GM12878 (cell line): Measurements from ENCODE around the gene FBRSL1. TPM values are rescaled to one million over a fixed set of nuclear protein-coding genes. Genes with fewer than 3 reads are reported as not detected.

Experiments used
- ATF7 ChIP-seq: fragments of 450-650 bp; IDR thresholded peaks from 2 replicates; pipeline ENCODE4 v1.6.1; 2016; ENCODE audit warnings: low read depth, mild to moderate bottlenecking
- CEBPB ChIP-seq, 2 experiments: fragments of 150-350 bp in 1 of 2; IDR thresholded peaks; 2 replicates each; pipeline ENCODE4 v1.6.1; 2012 to 2014; ENCODE audit warnings: low read depth in 2 of 2, low read length in 2 of 2, borderline replicate concordance in 1 of 2, inconsistent platforms in 1 of 2
- CTCF ChIP-seq, 3 experiments: IDR thresholded peaks in 2 of 3; conservative IDR thresholded peaks in 1 of 3; 2 replicates each; pipeline ENCODE4 v1.5.1; 2011; ENCODE audit warnings: low read depth in 3 of 3, low read length in 3 of 3, mild to moderate bottlenecking in 3 of 3, control low read depth in 2 of 3, moderate library complexity in 2 of 3, inconsistent platforms in 1 of 3, mixed read lengths in 1 of 3; ENCODE audit not compliant: control insufficient read depth in 2 of 3, insufficient read depth in 1 of 3; ENCODE audit errors: extremely low read depth in 1 of 3
- EED ChIP-seq: sonication (generic); IDR thresholded peaks from 2 replicates; pipeline ENCODE4 v1.6.1; 2016; ENCODE audit warnings: antibody characterized with exemption, low read depth
- EP300 ChIP-seq, 2 experiments: fragments of 150-350 bp in 1 of 2; IDR thresholded peaks; 2 replicates each; pipeline ENCODE4 v1.6.1; 2011 to 2012; ENCODE audit warnings: low read depth in 2 of 2, low read length in 2 of 2, borderline replicate concordance in 1 of 2, improper control_type of control experiment in 1 of 2, inconsistent platforms in 1 of 2; ENCODE audit not compliant: control insufficient read depth in 1 of 2
- IKZF1 ChIP-seq: fragments of 450-650 bp; conservative IDR thresholded peaks from 2 replicates; pipeline ENCODE4 v1.6.1; 2017; ENCODE audit warnings: antibody characterized with exemption, mild to moderate bottlenecking
- IRF3 ChIP-seq: fragments of 450-650 bp; IDR thresholded peaks from 2 replicates; pipeline ENCODE4 v1.6.1; 2014; ENCODE audit warnings: mild to moderate bottlenecking
- MLLT1 ChIP-seq: fragments of 450-650 bp; IDR thresholded peaks from 2 replicates; pipeline ENCODE4 v1.6.1; 2016; ENCODE audit warnings: mild to moderate bottlenecking
- NBN ChIP-seq: fragments of 450-650 bp; IDR thresholded peaks from 2 replicates; pipeline ENCODE4 v1.6.1; 2016
- POLR2A ChIP-seq: IDR thresholded peaks from 2 replicates; pipeline ENCODE4 v1.6.1; 2011; ENCODE audit warnings: low read depth, mild to moderate bottlenecking, low read length
- SP1 ChIP-seq: IDR thresholded peaks from one replicate; pipeline ENCODE4 v1.6.1; 2011; ENCODE audit warnings: low read depth, low read length
- SUPT20H ChIP-seq: IDR thresholded peaks from 2 replicates; pipeline ENCODE4 v1.6.1; 2011; ENCODE audit warnings: low read depth, mild to moderate bottlenecking, low read length, moderate library complexity, borderline replicate concordance; ENCODE audit not compliant: control insufficient read depth
- TCF12 ChIP-seq: IDR thresholded peaks from 2 replicates; pipeline ENCODE4 v1.6.1; 2011; ENCODE audit warnings: low read depth, mild to moderate bottlenecking, low read length
- ZZZ3 ChIP-seq: IDR thresholded peaks from 2 replicates; pipeline ENCODE4 v1.6.1; 2011; ENCODE audit warnings: low read depth; ENCODE audit not compliant: control insufficient read depth, insufficient read length
- polyA plus RNA-seq, 11 experiments: library from polyadenylated mRNA; depleted of rRNA in 4 of 11; unstranded in 6 of 11; stranded (reverse) in 5 of 11; fragments of >200 nt; fragmentation: Nextera tagmentation in 4 of 11; fragmentation: Illumina TruSeq in 1 of 11; extraction: Ambion mirVana in 4 of 11; extraction: Trizol in 1 of 11; gene quantifications; 1 replicate in 1 of 11; 2 replicates in 10 of 11; pipeline versions ENCODE4 v1.2.1 to v1.2.3, GENCODE V29; 2011 to 2016; ENCODE audit warnings: inconsistent platforms in 2 of 11, missing spikeins in 2 of 11, low read depth in 1 of 11
- total RNA-seq, 4 experiments: library from RNA; depleted of rRNA in 3 of 4; stranded (reverse); fragments of >200 nt in 3 of 4; fragmentation: Illumina TruSeq in 1 of 4; extraction: Trizol in 1 of 4; gene quantifications; 2 replicates each; pipeline versions ENCODE4 v1.2.1 to v1.2.3, GENCODE V29; 2013 to 2021
- TF ChIP-seq, protein P1 (sequence below): fragments of 450-650 bp; IDR thresholded peaks from 2 replicates; pipeline ENCODE4 v1.6.1; 2016; ENCODE audit warnings: mild to moderate bottlenecking
- TF ChIP-seq, protein P2 (sequence below): fragments of 450-650 bp; IDR thresholded peaks from 2 replicates; pipeline ENCODE4 v1.6.1; 2017; ENCODE audit warnings: mild to moderate bottlenecking, moderate library complexity
- TF ChIP-seq, protein P3 (sequence below): fragments of 450-650 bp; formaldehyde crosslinking; IDR thresholded peaks from 2 replicates; pipeline ENCODE4 v1.4.0; 2022; ENCODE audit warnings: mild to moderate bottlenecking, moderate library complexity

The FBRSL1 gene
- total and polyA plus RNA-seq, 10 of the 15 experiments (the other 5 are each of a cell fraction or from before 2014, with no cell fraction given), result 0.19 to 55.1 (median 4.1) TPM

GRCh38 chr12:132492522-132492921 lies 2.6 kb downstream of the FBRSL1 start (continued):
- TF ChIP-seq CTCF (IDR thresholded peaks at IDR 0.05 in 2 of 3, conservative IDR thresholded peaks at IDR 0.05 in 1 of 3; ENCODE audit: control insufficient read depth in 2 of 3, extremely low read depth in 1 of 3, insufficient read depth in 1 of 3, low read depth in 3 of 3, low read length in 3 of 3) (peak in 1 of 3 experiments; percentile 16; a peak in 1 of 6 replicates), CEBPB (IDR thresholded peaks at IDR 0.05; ENCODE audit: borderline replicate concordance in 1 of 2, low read depth in 2 of 2, low read length in 2 of 2) (no peak), SP1 (peak; percentile 35), EP300 (IDR thresholded peaks at IDR 0.05; ENCODE audit: borderline replicate concordance in 1 of 2, control insufficient read depth in 1 of 2, low read depth in 2 of 2, low read length in 2 of 2) (peak in 1 of 2 experiments; percentile 36; a peak in 2 of 4 replicates), TCF12 (peak; percentile 83; the same call in 1 of the 2 replicates), IRF3 (no peak), SUPT20H (no peak), IKZF1 (peak; percentile 68), MLLT1 (0 out of 2 replicates have a peak, but pooled peaks have one; percentile 3), EED (no peak), POLR2A (no peak; the same call in 1 of the 2 replicates), ZZZ3 (no peak), ATF7 (no peak), NBN (peak; percentile 43)
- TF ChIP-seq, protein P1, sequence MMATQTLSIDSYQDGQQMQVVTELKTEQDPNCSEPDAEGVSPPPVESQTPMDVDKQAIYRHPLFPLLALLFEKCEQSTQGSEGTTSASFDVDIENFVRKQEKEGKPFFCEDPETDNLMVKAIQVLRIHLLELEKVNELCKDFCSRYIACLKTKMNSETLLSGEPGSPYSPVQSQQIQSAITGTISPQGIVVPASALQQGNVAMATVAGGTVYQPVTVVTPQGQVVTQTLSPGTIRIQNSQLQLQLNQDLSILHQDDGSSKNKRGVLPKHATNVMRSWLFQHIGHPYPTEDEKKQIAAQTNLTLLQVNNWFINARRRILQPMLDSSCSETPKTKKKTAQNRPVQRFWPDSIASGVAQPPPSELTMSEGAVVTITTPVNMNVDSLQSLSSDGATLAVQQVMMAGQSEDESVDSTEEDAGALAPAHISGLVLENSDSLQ, result peak; percentile 19; the same call in 1 of the 2 replicates
- TF ChIP-seq, protein P2, sequence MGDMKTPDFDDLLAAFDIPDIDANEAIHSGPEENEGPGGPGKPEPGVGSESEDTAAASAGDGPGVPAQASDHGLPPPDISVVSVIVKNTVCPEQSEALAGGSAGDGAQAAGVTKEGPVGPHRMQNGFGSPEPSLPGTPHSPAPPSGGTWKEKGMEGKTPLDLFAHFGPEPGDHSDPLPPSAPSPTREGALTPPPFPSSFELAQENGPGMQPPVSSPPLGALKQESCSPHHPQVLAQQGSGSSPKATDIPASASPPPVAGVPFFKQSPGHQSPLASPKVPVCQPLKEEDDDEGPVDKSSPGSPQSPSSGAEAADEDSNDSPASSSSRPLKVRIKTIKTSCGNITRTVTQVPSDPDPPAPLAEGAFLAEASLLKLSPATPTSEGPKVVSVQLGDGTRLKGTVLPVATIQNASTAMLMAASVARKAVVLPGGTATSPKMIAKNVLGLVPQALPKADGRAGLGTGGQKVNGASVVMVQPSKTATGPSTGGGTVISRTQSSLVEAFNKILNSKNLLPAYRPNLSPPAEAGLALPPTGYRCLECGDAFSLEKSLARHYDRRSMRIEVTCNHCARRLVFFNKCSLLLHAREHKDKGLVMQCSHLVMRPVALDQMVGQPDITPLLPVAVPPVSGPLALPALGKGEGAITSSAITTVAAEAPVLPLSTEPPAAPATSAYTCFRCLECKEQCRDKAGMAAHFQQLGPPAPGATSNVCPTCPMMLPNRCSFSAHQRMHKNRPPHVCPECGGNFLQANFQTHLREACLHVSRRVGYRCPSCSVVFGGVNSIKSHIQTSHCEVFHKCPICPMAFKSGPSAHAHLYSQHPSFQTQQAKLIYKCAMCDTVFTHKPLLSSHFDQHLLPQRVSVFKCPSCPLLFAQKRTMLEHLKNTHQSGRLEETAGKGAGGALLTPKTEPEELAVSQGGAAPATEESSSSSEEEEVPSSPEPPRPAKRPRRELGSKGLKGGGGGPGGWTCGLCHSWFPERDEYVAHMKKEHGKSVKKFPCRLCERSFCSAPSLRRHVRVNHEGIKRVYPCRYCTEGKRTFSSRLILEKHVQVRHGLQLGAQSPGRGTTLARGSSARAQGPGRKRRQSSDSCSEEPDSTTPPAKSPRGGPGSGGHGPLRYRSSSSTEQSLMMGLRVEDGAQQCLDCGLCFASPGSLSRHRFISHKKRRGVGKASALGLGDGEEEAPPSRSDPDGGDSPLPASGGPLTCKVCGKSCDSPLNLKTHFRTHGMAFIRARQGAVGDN, result peak; percentile 76
- TF ChIP-seq, protein P3, sequence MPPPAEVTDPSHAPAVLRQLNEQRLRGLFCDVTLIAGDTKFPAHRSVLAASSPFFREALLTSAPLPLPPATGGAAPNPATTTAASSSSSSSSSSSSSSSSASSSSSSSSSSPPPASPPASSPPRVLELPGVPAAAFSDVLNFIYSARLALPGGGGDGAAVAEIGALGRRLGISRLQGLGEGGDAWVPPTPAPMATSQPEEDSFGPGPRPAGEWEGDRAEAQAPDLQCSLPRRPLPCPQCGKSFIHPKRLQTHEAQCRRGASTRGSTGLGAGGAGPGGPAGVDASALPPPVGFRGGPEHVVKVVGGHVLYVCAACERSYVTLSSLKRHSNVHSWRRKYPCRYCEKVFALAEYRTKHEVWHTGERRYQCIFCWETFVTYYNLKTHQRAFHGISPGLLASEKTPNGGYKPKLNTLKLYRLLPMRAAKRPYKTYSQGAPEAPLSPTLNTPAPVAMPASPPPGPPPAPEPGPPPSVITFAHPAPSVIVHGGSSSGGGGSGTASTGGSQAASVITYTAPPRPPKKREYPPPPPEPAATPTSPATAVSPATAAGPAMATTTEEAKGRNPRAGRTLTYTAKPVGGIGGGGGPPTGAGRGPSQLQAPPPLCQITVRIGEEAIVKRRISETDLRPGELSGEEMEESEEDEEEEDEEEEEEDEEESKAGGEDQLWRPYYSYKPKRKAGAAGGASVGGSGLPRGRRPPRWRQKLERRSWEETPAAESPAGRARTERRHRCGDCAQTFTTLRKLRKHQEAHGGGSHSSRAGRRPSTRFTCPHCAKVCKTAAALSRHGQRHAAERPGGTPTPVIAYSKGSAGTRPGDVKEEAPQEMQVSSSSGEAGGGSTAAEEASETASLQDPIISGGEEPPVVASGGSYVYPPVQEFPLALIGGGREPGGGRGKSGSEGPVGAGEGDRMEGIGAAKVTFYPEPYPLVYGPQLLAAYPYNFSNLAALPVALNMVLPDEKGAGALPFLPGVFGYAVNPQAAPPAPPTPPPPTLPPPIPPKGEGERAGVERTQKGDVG (CRISPR knock-in tag), result no peak
